Measurements from ENCODE around the gene AMMECR1.
"Not testable (repeated sequence)": the region's sequence is repeated elsewhere in the genome, so short reads cannot be mapped to it uniquely, and the experiment has no call there.

DNA sequence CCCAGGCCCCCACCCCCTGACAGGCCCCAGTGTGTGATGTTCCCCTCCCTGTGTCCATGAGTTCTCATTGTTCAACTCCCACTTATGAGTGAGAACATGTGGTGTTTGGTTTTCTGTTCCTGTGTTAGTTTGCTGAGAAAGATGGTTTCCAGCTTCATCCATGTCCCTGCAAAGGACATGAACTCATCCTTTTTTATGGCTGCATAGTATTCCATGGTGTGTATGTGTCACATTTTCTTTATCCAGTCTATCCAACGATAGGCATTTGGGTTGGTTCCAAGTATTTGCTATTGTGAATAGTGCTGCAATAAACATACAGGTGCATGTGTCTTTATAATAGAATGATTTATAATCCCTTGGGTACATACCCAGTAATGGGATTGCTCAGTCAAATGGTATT, 10.7 kb upstream of the AMMECR1 start:
- TF ChIP-seq, protein P1, sequence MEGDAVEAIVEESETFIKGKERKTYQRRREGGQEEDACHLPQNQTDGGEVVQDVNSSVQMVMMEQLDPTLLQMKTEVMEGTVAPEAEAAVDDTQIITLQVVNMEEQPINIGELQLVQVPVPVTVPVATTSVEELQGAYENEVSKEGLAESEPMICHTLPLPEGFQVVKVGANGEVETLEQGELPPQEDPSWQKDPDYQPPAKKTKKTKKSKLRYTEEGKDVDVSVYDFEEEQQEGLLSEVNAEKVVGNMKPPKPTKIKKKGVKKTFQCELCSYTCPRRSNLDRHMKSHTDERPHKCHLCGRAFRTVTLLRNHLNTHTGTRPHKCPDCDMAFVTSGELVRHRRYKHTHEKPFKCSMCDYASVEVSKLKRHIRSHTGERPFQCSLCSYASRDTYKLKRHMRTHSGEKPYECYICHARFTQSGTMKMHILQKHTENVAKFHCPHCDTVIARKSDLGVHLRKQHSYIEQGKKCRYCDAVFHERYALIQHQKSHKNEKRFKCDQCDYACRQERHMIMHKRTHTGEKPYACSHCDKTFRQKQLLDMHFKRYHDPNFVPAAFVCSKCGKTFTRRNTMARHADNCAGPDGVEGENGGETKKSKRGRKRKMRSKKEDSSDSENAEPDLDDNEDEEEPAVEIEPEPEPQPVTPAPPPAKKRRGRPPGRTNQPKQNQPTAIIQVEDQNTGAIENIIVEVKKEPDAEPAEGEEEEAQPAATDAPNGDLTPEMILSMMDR (IDR thresholded peaks at IDR 0.05; ENCODE audit: low read length), result not testable (repeated sequence)
- not testable (repeated sequence) for TF ChIP-seq EZH2 (IDR thresholded peaks at IDR 0.05; ENCODE audit: borderline replicate concordance, low read length)
